ENCODE data around the gene WDR48.

The WDR48 gene

DNA sequence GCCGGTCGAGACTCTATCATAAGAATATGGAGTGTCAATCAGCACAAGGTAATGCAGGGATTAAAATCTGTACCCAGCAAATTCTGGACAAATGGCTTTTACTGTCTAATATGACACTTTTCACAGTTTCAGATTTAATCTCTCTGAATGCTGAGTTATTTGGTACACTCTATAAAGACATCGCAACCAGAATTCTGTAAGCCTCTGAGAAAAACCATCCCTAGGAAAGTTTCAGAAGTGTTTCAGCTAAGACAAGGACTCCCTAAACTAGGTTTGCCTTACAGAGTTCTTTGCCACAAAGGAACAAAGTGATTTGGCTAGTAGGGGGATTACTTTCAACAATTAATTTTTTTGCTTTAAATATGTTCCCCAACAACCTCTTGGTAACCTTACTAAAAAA, 11.3 kb downstream of the WDR48 start:
- DNase-seq (ENCODE audit: low spot score) (no peak), FAIRE-seq (no peak)

DNA sequence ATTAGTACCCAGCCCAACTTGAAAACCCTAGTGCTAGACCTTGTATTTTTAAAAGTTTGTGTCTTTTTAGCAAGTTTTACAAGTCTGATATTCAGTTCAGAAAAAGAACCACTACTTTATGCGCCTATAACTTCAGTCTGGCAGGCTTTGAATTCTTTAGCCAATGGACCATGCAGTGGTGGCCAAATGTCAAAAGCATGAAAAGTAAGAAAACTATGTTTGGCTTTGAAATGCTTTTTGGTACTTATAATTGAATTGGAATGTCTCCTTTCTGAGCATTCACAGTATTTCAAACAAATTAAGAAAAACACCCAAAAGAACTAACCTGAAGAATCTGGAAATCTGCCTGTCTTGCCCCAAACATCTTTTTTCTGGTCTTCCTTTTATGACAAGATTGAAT, 12.8 kb downstream of the WDR48 start:
- DNase-seq (ENCODE audit: low spot score) (peak; percentile 30), FAIRE-seq (peak; percentile 84)

DNA sequence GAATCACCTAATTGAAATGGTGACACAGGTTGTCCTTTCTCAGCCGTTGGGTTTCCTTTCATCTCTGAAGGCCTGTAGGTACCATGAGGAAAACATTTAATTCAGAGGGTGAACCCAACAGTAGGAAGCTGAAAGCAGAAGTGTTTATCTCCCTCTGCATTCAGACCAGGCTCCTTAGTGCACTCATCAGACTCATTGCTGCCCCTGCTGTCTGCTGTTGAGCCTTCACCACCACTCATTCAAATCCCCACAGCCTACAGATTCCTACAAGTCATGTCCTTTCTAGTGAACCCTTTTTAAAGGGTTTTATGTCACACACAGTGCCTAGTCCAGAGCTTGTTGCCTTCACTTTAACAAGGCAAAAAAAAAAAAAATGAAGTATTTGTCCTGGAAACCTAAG, 13.4 kb downstream of the WDR48 start:
- no peak for FAIRE-seq
- no peak for DNase-seq (ENCODE audit: low spot score)

DNA sequence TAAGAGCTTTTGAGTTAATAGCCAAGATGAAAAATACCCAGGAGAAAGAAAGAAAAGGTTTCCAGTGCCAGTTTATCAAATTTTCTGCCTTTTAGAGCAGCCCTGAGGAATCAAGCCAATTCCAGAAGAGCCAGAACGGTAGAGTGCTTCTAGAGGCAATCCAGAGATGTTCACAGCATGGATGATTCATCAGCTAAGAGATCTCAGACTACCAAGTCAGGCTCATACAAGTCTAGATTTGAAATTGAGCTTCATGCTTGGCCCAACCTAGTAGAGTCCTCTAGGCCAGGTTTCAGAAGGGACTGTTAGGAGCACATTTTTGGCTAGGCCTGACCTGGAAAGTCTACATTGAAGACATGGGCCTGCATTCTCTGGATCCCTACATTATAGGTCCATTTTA, 15.5 kb downstream of the WDR48 start:
- DNase-seq (ENCODE audit: low spot score) (no peak), FAIRE-seq (no peak)

DNA sequence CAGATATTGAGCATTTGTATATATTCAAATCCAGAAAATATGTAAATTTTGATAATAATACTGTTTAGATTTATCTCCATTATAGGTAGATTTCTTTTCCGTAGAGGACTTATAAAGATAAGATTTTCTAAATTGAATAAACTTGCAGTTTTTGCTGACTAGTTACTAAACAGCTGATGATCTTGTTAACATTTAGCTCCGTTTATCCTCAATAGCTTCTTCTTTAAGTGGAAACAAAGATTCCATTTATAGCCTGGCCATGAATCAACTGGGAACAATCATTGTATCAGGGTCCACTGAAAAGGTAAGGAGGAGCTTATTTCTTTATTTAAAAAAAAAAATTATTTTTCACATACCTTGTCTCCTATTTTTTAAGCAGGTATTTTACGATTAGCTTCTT, 16.7 kb downstream of the WDR48 start:
- DNase-seq (ENCODE audit: low spot score) = no peak
- FAIRE-seq = no peak

DNA sequence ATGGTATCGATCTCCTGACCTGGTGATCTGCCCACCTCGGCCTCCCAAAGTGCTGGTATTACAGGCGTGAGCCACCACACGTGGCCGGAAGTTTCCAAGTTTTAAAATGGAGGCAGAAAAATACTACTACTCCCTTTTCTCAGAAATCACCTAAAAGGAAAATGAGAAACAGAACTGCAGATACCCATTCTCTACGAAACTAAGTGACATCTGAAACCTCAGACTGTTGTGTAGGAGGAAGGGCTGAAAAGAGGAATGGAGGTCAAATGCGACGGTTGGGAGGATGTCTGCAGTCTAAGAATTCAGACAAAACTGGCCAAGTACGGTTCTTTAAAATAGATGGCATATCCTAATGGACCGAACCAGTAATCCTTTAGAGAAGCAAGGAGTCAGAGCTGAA, 24.1 kb downstream of the WDR48 start:
- DNase-seq (ENCODE audit: low spot score) = no peak
- FAIRE-seq = no peak

DNA sequence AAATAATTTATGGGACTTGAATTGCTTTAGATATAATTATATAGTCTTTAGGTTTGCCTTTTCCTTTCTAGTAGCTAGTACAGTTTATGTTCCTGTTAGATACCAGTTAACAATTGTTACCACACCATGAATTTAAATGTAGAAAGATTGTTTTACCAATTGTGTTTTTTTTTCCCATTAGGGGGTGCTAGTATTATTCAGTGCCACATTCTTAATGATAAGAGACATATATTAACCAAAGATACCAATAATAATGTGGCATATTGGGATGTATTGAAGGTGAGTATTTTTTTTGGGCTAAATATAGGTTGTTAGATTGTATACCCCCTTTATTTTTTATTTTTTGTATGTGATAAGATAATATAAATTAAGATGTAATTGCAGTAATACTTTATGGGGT, 27.7 kb downstream of the WDR48 start:
- DNase-seq (ENCODE audit: low spot score) (no peak), FAIRE-seq (no peak)

DNA sequence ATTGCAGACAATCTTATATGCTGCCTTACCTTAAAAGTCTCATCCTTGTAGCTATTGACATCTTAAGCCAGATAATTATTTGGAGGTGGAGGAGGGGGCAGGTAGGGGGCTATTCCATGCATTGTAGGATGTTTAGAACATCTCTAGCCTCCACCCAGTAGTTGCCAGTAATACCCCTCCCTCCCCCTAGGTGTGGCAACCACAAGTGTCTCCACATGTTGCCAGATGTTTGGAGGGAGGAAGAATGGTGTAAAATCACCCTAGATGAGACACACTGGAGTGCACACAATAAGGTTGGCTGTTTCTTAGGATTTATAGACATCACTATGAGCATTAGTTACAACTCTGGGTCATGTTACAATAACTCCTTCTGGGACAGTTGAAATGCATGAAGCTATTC, 28.2 kb downstream of the WDR48 start:
- no peak for FAIRE-seq
- no peak for DNase-seq (ENCODE audit: low spot score)

DNA sequence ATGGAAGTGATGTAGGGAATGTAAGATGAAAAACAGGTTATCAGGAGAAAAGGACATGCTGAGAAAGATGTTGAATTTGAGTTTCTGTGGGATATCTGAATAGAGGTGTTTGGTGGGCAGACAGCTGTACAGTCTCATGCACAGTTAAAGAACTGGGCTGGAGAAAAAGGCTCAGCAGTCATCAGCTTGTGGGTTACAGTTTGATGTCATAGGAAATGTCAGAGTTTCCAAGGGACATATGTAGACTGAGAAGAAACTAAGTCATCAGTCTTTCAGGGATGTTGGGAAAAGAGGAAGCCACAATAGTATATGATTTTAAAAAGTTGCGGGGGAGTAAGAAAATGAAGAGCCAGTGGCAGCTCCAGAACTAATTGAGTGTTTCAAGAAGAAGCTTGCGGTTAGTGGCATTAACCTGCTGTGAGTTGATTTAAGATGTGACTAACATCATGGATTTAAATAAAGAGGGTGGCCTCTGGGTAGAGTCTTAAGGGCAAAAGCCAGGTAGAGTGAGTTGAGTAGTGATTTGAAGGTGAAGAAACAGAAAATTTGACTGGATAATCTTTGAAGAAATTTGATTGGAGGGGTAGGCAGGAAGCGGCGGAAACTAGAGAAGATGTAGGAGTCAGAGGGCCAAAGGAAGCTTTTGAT, 31.0 kb downstream of the WDR48 start:
- FAIRE-seq (no peak), DNase-seq (ENCODE audit: low spot score) (no peak)

DNA sequence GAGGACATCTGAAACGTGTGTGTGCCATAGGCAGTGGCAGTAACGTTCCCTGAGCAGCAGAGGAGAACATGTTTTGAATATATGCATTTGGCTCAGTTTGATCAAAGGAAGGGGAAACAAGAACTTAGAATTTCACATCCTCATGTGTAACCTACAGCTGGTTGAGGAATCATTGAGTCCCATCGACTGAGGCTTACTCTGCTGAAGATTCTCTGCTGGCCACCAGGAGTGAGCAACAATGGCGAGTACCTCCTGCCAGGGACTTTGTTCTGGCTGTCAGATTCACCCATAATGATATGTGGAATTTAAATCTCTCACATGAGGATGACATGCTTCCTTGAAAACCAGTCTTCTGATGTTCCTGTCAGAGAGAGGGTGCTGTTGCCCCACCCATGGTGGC, 34.3 kb downstream of the WDR48 start:
- no peak for FAIRE-seq
- no peak for DNase-seq (ENCODE audit: low spot score)

DNA sequence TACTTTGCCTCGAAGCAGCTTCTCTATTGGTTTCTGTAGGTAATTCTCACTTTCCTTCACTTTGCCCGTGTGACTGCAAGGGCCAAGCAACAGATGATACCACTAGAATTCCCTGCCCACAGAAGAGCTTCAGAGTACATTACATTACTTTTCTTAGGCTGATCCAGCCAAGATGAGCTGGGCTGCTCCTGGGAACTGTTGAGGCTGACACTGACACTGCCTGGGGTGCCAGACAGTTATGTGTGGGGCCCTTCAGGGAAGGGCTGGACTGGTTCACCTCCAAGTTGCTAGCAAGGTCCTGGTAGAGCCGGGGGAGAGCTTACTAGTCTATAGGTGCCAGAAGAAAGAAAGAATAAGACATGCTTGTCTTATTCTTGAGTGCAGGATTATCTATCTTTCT, 36.6 kb downstream of the WDR48 start:
- FAIRE-seq (no peak), DNase-seq (ENCODE audit: low spot score) (no peak)

DNA sequence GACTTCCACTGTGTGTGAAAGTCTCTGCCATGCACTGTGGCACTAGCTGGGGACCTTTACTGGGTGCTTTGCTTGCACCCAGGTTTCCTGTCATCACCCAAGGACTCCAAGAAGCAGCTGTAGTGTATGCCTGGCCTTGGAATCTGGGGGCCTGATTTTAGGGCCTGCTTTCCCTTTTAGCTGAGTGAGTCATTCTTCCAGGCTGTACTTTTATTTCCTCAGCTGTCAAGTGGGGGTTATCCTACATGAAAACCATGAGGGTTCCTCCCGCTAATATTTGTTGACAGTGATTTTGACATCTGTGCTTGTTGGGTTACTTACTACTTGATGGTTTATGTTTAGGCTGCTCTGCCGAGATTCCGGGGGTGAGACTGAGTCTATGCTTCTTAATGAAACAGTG, 37.1 kb downstream of the WDR48 start:
- FAIRE-seq = no peak

DNA sequence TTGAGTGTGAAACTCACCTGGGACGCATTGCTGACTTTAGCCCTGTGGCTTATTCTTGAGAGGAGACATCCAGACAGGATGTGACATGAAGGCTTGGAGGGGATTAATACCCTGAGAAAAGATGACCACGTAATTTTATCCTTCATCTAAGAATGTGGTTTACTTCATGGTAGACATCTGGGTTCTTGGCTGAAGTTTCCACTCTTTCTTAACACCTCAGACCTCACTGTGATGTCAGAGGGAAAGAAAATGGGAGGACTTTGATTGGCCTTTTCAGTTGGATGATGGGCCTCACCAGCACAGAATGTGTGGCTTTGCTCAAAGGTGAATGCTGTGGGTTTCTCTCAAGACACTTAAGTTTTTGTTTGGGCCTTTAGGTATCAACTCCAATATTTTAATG, 39.1 kb downstream of the WDR48 start:
- FAIRE-seq = no peak
- DNase-seq (ENCODE audit: low spot score) = no peak

More for the DNA sequence above, 37.1 kb downstream of the WDR48 start:
- no peak for DNase-seq (ENCODE audit: low spot score)

DNA sequence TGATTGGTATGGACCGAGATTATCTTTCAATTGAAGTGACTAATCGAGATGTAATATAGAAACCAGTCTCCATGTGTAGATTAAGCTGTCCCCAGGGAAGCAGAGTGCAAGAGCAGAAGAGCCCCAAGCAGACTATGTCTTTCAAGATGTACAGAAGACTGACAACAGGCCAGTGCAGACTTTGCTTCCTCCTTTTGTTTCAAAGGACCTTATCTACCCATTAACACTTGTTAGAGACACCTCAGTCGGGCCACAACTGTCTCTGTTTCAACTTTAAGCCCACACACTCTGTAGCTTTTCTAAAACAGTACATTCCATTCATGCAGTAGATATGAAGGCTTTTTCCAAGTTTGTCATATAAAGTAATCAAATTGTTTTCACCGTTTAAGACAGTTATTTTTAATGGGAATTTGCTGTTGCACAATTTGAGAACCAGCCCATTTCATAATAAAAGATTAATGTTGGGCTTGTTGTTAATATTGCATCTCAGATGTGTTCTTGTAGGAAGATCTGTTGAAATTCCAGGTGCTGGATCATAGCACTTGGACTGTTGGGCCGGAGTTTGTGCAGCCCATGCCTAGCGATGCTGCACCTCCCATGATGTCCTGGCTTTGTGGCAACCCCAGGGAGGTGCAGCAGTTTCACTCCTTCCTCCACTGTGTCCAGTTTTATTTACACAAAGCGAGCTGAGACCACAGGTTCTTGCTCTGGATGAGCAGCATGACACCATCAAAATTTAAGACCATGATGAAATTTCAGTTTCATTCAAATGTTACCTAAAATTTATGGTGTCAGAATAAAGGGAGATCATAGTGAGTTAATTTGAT, 43.2 kb downstream of the WDR48 start:
- DNase-seq (ENCODE audit: low spot score) (no peak), FAIRE-seq (no peak)

DNA sequence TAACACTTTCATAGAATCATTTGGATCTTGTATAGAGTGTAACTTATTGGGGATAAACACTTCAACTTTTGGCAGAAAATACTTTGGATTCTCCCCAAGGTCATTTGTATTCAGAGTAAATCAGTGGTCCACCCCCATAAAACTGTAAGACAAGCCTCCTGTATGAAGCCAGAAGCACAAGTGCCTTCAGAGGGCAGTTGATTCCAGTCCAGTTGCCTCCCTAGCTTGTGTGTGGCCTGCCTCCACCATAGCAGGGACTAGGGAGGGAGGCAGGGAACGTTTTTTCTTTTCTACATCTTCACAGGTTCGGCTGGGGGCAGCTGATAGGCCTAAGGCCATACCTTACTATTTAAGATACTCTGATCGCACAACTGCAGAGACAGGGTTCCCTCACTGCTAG, 44.0 kb downstream of the WDR48 start:
- no peak for DNase-seq (ENCODE audit: low spot score)
- no peak for FAIRE-seq

DNA sequence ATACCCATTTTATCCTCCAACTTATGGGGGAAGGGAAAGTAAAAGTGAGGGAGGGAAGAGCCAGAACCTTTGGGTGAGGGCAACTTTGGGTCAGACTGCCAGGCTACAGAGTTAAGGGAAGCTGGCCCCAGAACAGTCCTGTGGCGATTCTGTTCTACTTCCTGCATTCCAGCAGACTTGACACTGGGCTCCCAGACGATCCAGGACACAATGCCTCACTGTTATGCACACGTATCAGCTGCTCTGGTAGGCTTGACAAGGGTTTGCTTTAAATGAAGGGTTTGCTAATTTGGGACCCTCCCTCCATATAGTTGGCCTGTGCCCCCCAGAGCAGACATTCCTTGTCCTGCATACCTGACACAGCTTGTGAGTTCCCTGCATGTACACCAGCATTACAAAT, 45.0 kb downstream of the WDR48 start:
- FAIRE-seq (no peak), DNase-seq (ENCODE audit: low spot score) (no peak)

DNA sequence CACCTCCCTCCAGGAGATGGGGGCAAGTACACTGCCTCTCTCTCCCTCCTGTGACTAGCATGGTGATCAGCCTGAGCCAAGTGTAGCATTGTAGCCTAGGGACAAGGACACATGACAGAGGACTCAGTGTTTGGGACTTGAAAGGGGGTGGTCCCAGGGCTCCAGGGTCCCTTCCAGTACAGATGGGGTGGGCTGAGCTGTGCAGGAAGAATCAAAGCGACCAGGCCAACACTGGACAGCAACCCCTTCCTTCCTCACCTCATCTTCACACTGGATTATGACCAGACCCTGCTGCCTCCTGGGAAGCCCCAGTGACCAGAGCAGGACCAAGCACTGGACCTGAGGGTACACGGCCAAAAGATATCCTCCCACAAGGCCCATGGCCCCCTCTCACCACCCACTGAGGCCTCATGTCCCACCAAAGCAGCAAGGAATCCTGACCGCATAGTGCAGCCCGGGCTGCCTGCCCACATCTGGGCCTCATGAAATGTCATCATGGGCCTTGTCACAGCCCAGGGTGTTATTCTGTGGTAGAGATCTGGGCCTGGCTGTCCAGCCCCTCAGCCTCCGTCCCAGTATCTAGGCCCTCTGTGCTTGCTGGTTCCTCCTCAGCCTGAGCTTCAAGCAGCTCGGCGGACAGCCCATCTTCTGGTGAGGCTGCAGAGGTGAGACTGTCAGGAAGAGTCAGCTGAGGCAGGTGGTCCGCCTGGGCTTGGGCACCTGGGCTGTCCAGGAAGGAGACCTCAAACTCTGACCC, 46.1 kb downstream of the WDR48 start:
- no peak for FAIRE-seq
- DNase-seq (ENCODE audit: low spot score) = no peak

DNA sequence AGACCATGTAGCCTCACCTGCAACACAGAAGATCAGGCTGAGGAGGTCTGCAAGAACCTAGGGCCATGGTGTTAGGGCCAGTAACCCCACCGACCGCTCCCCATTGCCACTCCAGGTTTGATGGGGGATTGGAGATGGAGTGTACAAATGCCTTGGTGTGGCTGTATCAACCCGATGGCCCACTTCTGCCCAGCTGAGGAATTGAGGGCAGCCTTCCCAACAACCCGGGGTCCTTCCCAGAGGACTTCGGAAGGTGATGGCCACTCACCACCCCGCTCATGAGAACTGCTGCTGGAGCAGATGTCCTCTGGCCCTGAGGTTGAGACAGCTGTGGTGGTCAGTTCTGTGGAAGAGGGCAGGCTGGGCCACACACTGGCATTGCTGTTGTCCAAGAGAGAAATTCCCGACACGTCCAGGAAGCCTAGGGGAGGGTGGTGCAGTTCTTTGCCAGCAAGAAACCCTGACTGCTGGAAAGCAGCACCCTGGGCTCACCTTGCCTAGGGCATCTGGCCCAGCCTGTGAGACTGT, 46.7 kb downstream of the WDR48 start:
- FAIRE-seq (no peak), DNase-seq (ENCODE audit: low spot score) (no peak)

DNA sequence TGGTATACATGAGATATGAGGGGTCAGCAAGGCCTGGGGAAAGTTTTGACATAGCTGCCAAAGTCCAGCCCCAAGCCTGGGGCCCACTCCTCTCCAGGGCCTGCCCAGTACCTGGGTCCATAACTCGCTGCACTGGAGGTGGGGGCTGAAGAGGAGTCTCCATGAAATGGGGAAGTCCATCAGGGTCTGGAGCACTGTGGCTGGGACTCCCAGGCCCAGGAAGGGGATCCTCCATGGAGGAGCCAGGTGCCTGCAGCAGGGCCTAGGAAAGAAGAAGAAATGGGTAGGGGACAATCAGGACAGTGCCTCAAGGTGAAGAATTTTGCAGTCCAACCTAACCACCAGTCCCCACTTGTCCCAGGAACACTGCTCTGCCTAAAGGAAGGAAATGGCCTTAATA, 47.4 kb downstream of the WDR48 start:
- FAIRE-seq (no peak), DNase-seq (ENCODE audit: low spot score) (no peak)

DNA sequence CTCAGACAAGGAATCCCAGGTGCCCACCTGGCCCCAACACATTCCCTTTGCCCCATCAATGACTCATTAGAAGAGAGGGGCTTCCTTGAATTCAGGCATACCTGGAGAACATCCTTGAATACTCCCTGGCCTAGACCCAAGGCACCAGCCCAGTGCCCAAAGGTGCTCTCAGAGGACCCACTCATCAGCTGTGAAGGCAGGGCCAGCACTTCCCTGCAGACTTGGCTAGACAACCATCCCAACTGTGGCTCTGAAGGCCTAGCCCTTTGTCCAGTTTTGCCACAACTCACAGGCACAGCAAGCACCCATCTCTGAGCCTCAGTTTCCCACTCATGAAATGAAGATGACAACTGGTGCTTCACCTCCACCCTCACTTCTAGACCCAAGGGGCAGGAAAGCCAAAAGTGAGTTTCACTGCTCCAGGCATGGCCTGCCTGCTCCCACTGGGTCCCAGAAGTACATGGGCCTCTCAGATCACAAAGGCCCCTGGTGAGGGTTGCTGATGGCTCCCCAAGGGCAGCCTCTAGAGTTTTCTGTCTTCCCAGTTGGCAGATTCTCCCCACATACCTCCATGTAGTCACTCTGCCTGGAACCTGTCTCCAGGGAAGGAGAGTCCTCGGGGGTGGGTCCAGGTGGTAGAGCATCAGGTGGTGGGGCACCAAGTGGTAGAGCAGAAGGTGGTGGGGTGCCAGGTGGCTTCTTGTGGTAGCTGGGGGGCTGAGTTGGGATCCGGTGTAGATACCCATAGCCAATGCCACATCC, 48.1 kb downstream of the WDR48 start:
- DNase-seq (ENCODE audit: low spot score) (no peak), FAIRE-seq (no peak)

DNA sequence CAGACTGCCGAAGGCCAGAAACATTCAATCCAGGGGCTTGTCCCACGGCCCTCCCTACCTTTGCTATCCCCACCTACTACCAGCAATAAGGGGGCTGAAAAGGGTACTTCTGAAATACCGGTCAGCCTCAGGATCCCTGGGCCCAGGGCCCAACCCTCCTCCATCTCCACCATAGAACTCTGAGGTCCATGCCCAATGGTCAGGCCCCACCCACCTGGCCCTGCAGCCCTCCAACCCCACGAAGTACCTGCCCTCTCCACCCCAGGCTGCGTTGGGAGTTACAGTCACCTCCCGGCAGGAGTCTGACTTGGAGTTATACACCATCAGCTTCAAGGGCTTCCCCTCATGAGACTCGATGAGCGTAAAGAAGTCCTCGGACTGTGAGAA, 48.7 kb downstream of the WDR48 start:
- no peak for DNase-seq (ENCODE audit: low spot score)
- no peak for FAIRE-seq

All from RCC 7860 (cell line).